Cardiac fibroblast (primary cell): ENCODE data around the gene CHDH.

ENCODE experiments used
- DNase-seq, 2 donors: peaks; one replicate each; pipeline versions ENCODE4 v3.0.0 to v3.0.0-alpha.2; 2010; ENCODE audit warnings: low read depth in 2 of 2
- H3K4me3 ChIP-seq, 2 donors: replicated peaks in 1 of 2; 1 replicate in 1 of 2; 2 replicates in 1 of 2; pipeline ENCODE4 v1.5.1; 2011; ENCODE audit warnings: low read depth in 2 of 2, low read length in 2 of 2, mild to moderate bottlenecking in 2 of 2, moderate library complexity in 1 of 2
- TF ChIP-seq, protein P1 (sequence below): IDR thresholded peaks from one replicate; pipeline ENCODE4 v1.5.1; 2011; ENCODE audit warnings: low read depth, mild to moderate bottlenecking, low read length, inconsistent platforms

Gene CHDH

DNA sequence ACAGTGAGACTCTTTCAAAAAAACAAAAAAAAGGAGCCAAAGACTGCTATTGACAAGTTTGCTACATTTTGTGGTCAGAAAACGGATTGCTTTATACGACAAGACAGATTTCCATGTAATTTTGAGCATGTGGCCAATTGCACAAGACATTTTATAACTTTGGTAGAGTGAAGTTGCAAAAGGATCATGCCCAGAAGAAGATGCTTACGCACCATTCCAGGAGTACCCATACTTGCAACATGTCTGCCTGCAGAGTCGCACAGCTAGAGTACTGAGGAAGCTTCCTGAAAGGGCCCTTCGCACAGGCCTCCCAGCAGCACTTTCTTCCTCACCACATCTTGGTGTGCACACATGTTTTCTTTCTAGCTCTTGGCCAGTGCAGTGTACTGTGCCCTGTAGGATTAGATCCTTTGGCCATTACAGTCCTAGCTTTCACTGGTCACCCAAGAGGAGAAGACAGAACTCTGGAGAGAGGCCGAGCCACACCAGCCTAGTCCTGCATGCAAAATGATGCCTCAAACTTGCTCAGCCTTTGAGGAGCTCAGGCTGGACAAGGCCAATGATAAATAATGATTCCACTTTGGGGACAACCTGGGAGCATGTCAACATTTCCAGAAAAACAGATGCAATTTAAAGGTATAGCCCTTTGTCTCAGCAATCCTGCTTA, 11.7 kb downstream of the CHDH start:
- no peak for DNase-seq
- no peak overlapping the region for H3K4me3 ChIP-seq
- TF ChIP-seq, protein P1, sequence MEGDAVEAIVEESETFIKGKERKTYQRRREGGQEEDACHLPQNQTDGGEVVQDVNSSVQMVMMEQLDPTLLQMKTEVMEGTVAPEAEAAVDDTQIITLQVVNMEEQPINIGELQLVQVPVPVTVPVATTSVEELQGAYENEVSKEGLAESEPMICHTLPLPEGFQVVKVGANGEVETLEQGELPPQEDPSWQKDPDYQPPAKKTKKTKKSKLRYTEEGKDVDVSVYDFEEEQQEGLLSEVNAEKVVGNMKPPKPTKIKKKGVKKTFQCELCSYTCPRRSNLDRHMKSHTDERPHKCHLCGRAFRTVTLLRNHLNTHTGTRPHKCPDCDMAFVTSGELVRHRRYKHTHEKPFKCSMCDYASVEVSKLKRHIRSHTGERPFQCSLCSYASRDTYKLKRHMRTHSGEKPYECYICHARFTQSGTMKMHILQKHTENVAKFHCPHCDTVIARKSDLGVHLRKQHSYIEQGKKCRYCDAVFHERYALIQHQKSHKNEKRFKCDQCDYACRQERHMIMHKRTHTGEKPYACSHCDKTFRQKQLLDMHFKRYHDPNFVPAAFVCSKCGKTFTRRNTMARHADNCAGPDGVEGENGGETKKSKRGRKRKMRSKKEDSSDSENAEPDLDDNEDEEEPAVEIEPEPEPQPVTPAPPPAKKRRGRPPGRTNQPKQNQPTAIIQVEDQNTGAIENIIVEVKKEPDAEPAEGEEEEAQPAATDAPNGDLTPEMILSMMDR, result no peak

DNA sequence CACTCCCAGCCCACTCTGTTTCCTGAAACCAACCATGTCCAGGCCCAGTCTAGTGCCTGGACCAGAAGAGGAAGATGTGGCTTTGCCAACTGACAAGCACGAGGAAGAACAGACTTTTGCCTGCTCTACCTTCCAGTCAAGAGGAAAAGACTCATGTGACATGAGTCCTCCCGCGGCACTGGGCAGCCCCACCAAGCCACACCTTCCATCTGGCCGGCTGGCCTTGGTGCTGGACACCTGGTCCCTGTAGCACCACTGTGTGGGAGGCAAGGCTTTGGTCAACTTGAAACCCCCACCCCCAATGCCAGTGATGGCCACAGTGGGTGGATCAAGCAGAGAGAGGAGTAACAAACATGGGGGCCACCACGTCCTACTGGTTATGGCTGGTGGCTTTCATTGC, 12.5 kb downstream of the CHDH start:
- TF ChIP-seq, protein P1, result no peak
- H3K4me3 ChIP-seq, result no peak overlapping the region
- DNase-seq, result no peak

DNA sequence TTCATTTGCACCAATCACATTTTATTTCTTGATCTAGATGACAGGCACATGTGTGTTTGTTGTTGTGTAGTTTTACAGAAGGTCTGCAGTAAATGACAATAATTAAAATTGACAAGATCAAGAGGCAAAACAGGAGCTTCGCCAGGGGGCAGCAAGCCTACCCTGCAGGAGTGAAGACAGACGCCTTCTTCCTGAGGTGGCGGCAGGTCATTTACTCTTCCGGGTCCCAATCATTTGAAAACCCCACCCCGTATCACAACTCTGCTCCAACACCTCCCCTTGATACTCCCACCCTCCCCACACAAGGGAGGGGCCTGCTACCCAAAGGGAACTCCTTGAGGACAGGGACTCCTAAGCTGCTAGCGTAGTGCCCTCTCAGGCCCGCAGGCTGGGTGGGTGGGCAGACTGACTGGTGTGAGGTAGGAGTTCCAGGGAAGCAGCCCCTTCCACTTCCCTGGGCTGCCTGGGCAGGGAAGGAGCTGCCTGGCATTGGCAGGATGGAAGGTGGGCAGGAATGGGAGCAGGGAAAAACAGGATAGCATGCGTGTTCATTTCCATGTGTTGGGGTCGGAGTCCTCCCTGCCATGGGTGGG, 13.1 kb downstream of the CHDH start:
- TF ChIP-seq, protein P1, result no peak
- no peak for DNase-seq
- no peak overlapping the region for H3K4me3 ChIP-seq

DNA sequence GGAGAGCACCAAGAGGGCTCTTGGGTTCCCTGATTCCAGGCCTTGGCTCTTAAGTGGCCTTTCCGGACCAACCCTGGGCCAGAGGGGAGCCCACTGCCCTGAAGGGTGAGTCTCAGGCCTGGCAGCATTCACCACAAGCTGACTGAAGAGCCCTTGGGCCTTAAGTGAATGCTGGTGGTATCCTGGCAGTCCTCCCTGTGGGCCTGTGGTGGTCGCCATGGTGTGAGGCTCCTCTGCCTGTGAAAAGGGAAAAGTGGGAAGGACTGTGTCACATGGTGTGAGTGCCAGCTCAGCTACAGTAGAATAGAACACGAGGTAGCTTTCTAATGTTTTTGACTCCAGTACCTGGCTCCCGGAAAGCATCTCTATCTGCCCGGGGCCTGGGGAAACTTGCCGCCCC, 15.3 kb downstream of the CHDH start:
- TF ChIP-seq, protein P1, result no peak
- DNase-seq, result no peak
- H3K4me3 ChIP-seq, result no peak overlapping the region

DNA sequence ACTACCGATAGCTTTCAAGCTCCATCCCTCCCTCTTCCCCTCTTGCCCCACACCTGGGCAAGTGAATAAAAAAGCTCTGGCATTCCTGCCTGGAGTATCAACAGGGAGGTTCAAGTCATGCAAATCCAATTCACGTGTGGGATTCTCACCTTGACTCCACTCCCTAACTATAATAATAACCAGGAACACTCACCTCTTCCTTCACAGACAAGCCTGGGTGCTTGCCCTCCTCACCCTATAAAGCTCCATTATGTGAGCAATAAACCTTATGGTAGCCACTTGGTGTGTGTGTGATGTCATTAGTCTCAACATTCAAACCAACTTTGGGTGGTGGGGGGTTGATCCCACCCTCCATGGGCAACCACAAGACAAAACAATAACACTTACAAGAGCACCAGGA, 16.6 kb downstream of the CHDH start:
- H3K4me3 ChIP-seq, result no peak overlapping the region
- TF ChIP-seq, protein P1, result no peak
- DNase-seq, result no peak

DNA sequence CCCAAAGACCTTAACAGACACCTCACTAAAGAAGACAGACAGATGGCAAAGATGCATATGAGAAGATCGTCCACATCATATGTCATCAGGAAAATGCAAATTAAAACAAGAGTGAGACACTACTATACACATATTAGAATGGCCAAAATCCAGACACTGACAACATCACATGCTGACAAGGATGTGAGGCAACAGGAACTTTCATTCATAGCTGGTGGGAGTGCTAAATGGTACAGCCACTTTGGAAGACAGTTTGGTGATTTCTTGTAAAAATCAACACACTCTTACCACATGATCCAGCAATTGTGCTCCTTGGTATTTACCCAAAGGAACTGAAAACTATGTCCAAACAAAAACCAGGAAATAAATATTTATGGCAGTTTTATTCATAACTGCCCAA, 17.6 kb downstream of the CHDH start:
- DNase-seq, result no peak

More for the DNA sequence above, 17.6 kb downstream of the CHDH start:
- TF ChIP-seq, protein P1, result no peak
- H3K4me3 ChIP-seq, result no peak overlapping the region
